ENCODE results near the gene UNC80.

DNA sequence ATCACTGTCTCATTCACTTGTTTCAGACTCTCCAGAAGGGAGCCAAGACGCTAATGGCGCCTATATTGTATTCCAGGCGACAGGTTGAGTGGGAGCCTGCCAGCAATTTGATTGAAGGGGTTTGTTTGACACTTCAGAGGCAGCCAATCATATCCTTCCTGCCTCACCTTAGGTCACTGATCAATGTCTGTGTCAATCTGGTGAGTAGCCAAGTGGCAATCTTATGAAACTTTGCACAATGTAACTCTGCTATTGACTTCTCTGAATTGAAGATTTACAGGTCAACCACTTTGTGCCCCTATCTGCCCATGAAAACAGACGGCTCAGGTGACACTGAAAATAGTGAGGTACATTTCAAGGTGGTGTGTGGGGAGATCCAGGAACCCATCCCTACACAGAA, 198.1 kb downstream of the UNC80 start:
- TF ChIP-seq, protein P1, sequence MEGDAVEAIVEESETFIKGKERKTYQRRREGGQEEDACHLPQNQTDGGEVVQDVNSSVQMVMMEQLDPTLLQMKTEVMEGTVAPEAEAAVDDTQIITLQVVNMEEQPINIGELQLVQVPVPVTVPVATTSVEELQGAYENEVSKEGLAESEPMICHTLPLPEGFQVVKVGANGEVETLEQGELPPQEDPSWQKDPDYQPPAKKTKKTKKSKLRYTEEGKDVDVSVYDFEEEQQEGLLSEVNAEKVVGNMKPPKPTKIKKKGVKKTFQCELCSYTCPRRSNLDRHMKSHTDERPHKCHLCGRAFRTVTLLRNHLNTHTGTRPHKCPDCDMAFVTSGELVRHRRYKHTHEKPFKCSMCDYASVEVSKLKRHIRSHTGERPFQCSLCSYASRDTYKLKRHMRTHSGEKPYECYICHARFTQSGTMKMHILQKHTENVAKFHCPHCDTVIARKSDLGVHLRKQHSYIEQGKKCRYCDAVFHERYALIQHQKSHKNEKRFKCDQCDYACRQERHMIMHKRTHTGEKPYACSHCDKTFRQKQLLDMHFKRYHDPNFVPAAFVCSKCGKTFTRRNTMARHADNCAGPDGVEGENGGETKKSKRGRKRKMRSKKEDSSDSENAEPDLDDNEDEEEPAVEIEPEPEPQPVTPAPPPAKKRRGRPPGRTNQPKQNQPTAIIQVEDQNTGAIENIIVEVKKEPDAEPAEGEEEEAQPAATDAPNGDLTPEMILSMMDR (IDR thresholded peaks at IDR 0.05 in 8 of 11, conservative IDR thresholded peaks at IDR 0.05 in 3 of 11) = no peak
- TF ChIP-seq POLR2A (IDR thresholded peaks at IDR 0.05) = no peak
